DMS53 (cell line): ENCODE data around the gene ZNF582.
"Not testable (repeated sequence)": the region's sequence is repeated elsewhere in the genome, so short reads cannot be mapped to it uniquely, and the experiment has no call there.

Experiments used
- DNase-seq: peaks from one replicate; lab custom pipeline; 2025; lab: John Stamatoyannopoulos, UW

The ZNF582 gene

DNA sequence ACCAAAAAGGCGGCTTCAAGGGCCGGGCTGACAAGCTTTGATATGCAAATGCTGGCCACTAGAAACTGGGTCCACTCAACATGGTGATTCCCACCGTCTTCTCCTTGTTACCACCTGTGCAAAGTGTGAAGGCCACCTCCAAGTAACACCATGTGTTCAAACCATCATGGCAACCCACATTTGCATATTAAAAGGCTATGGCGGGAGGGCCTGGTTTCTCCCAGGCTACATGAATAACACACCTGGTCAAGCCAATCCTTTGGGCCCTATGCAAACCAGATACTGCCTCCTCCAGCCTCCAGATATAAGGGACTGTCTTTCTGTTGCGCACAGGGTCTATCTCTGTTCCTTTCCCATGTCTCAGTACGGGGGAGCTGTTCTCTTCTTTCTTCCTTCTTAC is 42.1 kb downstream of the ZNF582 start:
- peak; percentile 4 for DNase-seq

DNA sequence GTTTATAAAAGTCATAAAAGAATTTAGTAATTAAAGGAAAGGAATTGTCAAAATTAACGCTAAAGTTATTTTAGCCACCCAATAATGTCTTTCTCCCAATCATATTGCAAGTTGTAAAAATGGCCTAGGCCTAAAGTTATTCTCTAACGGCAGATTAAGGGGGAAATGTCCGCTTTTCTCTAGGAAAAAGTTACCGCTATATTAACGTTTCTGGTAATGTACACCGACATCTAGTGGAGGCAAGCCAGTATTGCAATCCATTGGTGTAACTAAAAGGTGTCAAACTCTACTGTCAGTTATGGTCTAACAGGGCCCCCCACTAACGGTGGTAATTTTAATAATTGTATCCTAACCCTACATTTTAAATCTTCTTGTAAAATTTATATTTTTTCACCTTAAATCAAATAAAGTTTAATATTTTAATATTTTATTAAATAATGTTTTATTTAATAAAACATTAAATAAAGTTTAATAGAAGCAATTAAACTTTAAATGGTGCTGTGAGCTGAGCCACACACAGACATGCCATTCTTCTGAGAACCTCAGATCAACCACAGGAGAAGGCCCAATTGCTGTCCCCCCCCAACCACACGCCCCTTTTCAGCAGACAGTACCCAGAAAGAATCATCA is 42.8 kb downstream of the ZNF582 start:
- peak; percentile 75 for DNase-seq

DNA sequence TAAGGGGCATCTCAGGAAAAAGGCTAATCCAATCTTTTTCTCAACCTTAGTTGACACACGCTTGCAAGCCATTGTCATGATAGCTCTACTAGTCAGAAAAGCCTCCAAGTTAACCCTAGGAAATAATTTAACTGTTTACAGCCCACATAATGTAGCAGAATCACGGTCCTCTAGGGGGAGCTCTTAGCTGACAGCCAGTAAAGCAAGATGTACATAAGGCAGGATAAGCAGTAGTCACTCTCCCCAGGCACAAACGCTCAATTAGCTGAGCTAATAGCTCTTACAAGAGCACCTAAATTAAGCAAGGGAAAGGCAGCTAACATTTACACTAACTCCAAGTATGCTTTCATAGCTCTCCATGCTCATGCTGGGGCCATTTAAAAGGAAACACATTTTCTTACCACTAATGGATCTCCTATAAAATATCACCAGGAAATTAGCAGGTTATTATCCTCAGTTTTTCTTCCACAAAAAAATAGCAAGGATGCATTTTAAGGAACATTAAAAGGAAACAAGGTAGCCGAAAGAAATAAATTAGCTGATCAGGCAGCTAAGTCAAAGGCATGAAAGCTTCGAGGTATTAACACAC is 45.0 kb downstream of the ZNF582 start:
- peak; percentile 54 for DNase-seq

DNA sequence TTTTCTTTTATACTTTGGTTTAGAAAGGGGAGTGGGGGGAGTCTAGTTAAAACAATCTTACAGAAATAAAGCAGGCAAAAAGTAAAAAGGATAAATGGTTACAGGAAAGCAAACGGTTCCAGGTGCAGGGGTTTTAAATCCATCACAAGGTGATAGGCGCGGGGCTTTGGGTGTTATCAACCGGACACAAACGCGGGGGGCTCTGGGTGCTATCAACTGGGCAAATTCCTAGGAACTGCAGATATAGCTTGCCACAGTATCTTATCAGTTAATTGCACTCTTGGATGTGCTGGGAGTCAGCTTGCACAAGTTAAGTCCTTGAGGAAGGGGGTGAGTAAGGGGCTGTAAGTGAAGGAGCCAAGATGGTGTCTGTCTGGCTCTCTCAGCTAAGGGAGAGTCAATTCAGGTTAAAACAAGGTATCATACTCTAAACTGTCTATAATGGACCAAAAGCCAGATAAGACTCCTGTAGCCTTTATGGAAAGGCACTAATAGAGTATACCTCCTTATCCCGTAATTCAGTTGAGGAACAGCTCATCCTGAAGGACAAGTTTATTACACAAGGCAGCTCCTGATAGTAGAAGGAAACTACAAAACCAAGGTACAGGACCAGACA is 46.1 kb downstream of the ZNF582 start:
- no peak for DNase-seq

DNA sequence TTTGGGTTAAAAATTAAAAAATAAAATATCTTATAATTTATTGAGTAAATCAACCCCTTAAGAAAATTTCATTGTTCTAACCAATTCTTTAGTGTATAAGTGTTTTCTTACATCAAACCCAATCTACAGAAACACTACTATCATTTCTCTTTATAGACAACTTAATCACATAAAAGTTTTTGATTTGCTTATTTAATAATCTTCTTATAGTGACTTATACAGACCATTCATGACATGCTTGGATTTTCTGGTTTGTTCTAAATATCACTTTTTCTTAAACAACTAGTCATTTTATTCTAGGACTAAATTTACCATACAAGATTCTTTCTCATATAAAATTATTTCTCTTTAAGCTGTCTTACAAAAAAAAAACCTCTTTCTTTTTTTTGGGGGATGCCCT is 51.4 kb downstream of the ZNF582 start:
- DNase-seq: peak; percentile 23

DNA sequence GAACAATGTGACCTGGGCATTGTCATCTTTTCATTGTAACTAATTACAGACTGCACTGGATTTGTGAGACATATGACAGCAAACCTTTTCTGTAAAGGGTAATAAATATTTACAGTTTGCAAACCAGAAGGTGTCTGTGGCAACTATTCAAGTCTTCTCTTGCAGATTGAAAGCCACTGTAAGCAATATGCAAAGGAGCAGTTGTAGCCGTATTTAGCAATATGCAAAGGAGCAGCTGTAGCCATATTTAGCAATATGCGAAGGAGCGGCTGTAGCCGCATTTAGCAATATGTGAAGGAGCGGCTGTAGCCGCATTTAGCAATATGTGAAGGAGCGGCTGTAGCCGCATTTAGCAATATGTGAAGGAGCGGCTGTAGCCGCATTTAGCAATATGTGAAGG is 54.3 kb downstream of the ZNF582 start:
- not testable (repeated sequence) for DNase-seq

DNA sequence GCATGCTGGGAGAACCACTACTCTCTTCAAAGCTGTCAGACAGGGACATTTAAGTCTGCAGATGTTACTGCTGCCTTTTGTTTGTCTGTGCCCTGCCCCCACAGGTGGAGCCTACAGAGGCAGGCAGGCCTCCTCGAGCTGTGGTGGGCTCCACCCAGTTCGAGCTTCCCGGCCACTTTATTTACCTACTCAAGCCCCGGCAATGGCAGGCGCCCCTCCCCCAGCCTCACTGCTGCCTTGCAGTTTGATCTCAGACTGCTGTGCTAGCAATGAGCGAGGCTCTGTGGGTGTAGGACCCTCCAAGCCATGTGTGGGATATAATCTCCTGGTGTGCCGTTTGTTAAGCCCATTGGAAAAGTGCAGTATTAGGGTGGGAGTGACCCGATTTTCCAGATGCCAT is 56.3 kb downstream of the ZNF582 start:
- not testable (repeated sequence) for DNase-seq

DNA sequence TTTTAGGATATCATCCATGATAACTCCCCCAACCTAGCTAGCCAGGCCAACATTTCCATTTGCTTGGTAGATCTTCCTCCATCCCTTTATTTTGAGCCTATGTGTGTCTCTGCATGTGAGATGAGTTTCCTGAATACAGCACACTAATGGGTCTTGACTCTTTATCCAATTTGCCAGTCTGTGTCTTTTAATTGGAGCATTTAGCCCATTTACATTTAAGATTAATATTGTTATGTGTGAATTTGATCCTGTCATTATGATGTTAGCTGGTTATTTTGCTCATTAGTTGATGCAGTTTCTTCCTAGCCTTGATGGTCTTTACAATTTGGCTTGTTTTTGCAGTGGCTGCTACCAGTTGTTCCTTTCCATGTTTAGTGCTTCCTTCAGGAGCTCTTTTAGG is 58.0 kb downstream of the ZNF582 start:
- DNase-seq: not testable (repeated sequence)

DNA sequence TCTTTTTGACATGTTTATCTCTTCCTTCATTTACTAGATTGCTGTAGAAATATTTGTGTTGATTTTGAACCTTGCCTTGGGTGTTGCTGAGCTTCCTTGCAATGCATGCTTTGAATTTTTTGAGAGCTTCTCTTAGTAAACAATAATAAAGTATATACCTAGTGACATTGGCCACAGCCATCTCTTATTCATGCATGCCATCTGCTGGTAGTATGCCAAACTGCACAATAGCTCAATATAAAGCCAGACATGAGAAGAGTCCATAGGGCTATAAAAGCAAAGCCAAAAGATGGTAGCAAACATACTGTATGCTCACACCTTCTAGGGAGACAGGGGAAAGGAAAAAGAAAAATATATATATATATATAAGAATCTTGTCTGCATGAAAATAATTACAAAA is 59.8 kb downstream of the ZNF582 start:
- DNase-seq: peak; percentile 78
